Measurements from ENCODE around the gene FAM163B.
"Not testable (repeated sequence)": the region's sequence is repeated elsewhere in the genome, so short reads cannot be mapped to it uniquely, and the experiment has no call there.

The FAM163B gene

GRCh38 chr9:133564451-133565116 is 44.6 kb downstream of the FAM163B start:
- no peak for DNase-seq

- DNase-seq, result not testable (repeated sequence)
Measured at GRCh38 chr9:133563814-133564213, 45.4 kb downstream of the FAM163B start.

DNA sequence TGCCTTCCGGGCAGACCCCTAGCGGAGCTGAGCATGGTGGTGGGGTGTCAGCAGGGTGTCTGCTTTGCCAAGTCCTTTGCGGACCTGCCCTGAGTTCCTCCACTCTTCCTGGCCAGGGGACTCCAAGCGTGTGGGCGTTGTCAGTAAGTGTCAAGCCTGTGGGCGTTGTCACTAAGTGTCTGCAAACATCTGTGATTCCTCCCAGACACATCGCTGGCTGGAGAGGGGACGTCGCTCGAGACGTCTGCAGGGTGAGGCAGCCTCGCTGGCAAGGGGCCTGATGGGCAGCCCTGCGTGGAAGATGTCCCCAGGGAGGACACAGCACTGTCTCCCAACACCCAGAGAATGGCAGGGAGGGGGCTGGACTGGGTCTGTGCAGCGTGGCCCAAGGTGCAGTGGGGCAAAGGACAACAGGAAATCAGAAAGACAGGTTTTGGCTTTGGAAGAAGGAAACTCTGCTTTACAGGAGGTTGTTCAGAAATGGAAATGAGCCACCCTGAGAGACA is 45.8 kb downstream of the FAM163B start:
- no peak for DNase-seq

GRCh38 chr9:133562611-133563290 is 46.4 kb downstream of the FAM163B start:
- DNase-seq, result no peak

- DNase-seq, result no peak
Measured at GRCh38 chr9:133561976-133562554, 47.1 kb downstream of the FAM163B start.

DNA sequence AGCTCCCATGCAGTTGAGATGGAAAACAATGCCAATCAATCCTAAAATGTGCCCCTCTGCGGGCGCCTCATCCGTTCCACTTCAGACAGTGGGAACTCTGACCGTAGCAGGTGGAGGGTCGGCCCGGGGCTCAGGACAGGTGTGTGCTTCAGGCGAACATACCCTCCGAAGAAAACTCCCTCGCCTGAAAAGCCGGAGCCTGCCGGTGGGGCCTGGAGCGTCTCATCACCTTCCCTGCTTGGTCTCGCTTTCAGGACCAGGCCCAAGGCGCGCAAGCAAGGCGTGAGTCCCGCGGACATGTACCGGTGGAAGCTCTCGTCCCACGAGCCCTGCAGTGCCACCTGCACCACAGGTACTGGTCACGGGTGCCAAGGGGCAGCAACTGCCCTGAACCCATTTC is 48.2 kb downstream of the FAM163B start:
- no peak for DNase-seq

GRCh38 chr9:133560311-133560710 is 48.9 kb downstream of the FAM163B start:
- no peak for DNase-seq

DNA sequence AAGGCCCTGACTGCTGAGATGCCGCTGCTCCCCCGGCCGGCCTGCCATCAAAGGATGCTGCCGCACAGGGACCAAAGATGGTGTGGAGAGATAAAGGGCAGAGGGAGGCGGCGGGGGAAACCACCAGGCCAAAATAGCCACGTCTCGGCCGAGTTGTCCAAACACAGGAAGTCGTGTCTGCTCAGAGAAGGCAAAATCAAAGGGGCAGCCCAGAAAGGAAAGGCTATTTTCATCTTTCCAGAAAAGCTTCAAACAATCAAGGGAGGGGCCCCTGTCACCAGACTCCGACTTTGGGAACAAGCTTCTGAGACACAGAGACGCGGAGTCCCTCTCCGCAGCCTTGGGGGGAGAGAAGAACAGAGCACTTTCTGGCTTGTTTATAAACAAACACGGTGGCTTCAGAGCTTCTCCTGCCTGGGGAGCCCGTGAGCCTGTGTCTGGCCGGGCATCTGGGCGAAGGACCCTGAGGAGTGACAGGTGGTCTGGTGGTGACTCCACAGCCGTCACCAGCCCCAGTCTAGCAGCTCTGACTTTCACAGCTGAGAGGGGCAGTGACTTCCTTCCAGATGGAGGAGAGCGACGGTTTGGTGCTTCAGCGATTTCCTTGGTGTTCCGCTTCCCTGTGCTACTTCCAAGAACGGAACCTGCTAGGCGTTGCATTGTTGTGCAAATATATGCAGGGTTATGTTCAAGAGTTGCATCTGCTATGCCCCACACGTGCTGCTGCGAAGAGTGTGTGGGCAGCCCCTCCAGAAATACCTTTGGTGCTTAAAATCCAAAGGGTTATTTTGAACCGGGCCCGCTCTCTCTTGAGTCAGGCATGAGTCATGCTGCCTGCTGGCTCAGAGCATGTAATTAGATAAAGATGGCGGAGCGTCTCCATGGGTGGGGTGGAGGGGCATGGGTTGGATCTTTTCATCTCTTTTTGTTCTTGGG is 50.7 kb downstream of the FAM163B start:
- DNase-seq, result no peak

DNA sequence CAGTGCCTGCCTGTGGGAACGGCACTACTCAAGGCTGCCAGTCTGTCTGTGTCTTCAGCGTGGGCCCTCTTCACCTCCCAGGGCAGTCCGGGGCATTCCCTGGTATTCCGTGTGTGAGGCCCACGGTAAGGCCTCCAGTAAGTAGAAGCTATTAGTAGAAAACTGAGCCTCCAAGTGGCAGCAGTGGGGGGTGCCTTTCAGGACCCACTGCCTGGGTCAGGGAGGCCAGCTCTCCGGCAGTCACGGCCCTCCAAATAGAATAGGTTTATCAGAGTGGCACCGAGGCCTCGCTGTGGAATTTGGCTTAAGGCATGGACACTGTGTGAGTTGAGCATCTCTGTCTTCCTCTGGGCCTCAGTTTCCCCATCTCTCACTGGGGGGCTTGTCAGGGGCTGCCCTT is 51.6 kb downstream of the FAM163B start:
- no peak for DNase-seq

- DNase-seq, result no peak
Measured at GRCh38 chr9:133556354-133556753, 52.8 kb downstream of the FAM163B start.

DNA sequence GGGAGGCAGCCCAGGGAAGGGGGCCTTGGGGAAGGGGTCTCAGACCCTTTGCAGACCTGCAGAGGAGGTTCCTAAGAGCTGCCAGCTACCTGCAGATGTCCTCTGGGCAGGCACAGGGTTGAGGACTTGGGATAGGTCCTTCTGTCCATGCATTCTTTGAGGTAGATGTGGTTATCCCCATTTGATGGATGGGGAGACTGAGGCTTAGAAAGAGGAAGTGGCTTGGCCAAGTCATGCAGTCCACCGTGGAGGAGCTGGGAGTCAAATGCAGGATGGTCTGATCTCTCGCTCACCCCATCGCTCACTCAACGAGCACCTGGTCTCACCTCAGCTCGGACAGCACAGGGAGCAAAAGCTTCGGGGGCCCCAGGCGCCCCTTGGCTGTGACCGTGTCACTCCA is 54.5 kb downstream of the FAM163B start:
- no peak for DNase-seq

- no peak for DNase-seq
Measured at GRCh38 chr9:133553973-133554713, 55.0 kb downstream of the FAM163B start.

- no peak for DNase-seq
Measured at GRCh38 chr9:133553123-133553522, 56.1 kb downstream of the FAM163B start.

DNA sequence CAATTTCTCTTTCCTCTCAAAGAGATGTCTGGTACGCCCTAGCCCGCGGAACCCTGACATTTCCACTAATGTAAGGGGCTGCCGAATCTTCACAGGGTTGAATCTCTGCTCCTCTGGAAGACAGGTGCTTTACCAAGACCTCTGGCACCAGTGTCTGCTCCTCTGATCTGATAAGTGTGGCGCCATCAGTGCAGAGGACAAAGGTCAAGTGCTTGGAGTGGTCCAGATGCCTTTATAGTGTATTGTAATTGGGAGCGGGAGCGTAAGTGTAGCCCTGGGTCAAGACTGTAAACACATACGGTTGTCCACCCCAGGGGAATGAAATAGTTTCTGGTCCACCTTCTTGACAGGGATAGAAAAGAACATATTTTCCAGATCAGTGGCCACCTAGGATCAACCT is 57.0 kb downstream of the FAM163B start:
- no peak for DNase-seq

DNA sequence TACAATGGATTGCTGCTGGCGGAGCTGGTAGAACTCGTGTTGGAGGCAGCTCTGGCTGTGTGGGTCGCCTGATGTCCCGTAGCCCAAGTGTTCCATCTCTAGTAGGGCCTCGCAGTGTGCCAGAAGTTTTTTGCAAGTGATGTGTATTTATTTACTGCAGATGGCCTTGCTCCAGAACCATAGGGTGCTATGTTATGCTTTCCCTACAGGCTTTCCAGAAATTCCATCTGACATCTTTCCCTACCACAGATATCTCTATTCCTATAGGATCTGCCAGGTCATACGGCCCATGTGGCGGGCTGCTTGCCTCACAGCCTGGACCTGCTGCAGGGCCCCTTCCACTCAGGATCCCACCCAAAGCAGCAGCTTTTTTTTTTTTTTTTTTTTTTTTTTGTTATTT is 57.7 kb downstream of the FAM163B start:
- DNase-seq, result no peak

DNA sequence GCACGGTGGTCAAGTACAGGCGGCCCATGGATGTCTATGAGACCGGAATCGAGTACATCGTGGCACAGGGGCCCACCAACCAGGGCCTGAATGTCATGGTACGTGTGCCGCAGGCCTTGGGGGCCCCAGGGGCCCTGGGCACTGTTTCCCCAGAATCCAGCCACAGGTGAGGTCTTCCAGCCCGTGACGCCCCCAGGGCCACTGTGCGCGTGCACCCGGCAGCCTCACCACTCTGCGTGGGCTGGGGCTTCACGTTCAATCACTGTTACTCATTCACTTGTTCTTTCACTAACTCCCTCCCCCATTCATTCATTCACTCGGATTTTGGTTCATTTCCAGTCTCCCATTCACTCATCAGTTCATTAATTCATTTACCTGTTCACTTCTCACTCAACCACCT is 62.1 kb downstream of the FAM163B start:
- DNase-seq, result no peak

- DNase-seq, result no peak
Measured at GRCh38 chr9:133546287-133546680, 62.9 kb downstream of the FAM163B start.

DNA sequence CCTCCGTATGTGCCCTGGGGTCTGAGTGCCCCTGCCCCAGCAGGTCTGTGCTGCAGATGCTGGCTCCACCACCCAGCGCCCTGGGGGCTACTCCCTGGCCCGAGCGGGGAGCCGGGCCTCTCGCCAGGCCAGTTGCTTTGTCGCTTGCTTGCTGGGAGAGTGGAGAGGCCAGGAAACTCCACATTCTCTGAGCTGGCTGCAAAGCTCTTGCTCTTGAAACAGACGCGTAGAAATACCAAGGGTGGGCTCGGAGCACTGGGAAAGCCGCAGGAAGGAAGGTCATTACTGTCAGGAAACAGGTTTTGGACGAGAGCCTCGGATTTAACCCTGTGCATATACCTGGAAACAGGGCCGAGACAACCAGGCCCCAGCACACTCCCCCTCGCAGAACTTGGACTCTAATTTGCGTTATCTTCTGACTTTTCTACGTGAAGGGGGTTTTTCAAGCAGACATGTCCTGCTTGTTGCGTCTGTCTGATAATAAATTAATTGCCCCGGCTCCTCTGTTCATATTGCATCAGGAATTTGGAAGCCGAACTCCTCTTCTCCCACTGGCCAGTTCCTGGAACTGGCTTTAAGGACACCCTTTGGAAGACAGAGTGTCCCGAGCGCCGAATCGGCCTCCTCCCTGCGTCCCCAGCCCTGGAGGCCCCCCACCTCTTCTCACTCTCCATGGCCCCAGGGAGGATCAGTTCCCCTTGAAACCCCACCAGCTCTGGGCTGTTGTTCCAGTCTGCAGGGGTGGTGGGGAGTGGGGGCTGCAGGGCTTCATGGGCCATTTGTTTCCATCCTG is 63.5 kb downstream of the FAM163B start:
- DNase-seq, result no peak

DNA sequence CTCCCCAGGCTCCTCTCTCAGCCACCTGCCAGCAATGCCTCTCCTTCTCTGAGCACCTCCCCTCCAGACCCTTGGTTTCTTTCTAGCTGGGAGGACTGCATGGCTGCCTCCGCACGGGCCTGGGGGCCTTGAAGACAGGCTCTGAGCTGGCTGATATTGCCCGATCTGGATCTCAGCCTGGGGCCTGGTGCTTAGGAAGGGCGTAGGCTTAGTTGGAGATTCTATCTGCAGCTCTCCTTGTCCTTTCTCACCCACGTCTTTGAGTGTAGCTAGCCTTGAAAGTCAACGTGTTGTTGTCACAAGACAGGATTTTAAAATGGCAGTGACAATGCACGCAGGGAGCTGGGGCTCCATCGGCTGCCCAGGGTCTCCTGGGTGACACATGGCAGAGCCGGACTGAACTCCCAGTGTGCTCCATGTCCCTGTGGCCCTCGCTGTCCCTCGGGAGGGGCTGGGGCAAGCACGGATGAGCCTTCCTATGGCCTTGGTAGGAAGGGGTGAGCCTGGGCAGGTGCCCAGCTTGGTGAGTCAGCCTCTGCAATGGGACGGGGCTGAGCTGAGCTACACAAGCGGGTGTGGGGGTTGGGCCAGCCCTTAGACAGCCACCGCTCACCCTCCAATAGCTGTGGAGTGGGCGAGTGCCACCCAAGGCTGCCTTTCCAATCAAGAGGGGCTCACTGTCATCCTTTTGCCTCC is 65.3 kb downstream of the FAM163B start:
- DNase-seq, result no peak

DNA sequence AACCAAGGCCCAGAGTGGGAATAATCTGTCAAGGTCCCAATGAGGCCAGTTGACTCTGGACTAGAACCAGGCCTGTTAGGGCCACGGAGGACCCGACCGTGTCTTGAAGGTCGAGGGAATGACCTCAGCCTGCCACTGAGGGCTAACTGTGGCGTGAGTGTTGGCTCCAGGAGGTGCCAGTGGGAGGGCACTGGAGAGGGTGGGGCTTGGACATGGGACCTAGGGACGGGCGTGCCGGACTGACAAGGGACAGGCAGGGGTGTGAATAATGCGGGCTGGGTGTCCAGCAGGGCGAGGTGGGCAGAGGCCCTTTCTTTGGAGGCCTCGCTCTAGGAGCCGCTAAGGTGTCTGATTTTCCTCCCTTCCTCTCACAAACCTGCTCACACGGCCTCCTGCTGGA is 67.2 kb downstream of the FAM163B start:
- DNase-seq, result no peak

DNA sequence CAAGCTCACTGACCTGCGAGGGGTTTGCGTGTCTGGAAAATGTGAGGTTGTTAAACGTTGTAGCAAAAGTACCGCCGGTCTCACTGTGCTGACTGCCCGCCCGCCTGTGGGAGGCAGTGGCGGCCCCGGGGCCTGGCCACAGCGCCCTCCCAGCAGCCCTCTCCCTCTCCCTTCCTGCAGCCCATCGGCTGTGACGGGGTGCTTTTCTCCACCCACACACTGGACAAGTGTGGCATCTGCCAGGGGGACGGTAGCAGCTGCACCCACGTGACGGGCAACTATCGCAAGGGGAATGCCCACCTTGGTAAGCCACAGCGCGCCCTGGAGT is 68.5 kb downstream of the FAM163B start:
- DNase-seq, result no peak

All from activated CD8-positive, alpha-beta memory T cell treated with anti-CD3 and anti-CD28 coated beads, Interleukin-2, amount 50 U/mL, for 48 hours (primary cell).